ENCODE measurements around the gene FANCE. TPM values are rescaled to one million over a fixed set of nuclear protein-coding genes. Genes with fewer than 3 reads are reported as not detected.

Gene FANCE
- total RNA-seq, 1 donor from 2014 or later, result 7.8 TPM

GRCh38 chr6:35496841-35497570, 44.9 kb downstream of the FANCE start, which contains the start of gene TEAD3:
Gene TEAD3, minus strand, starts transcription at chr6:35497079.
- Mint-ChIP-seq H3K4me1 (ENCODE audit: unreplicated experiment) (peaks cover 64% of the 10 kb centered on the region), H3K27ac (ENCODE audit: unreplicated experiment) (peak within 1 kb of the TSS; percentile 93), H3K4me3 (ENCODE audit: unreplicated experiment) (peak within 1 kb of the TSS; percentile 82), H3K27me3 (ENCODE audit: unreplicated experiment) (no peaks in the 10 kb centered on the region), H3K36me3 (ENCODE audit: unreplicated experiment) (no peaks in the 10 kb centered on the region), H3K9me3 (ENCODE audit: unreplicated experiment) (no peaks in the 10 kb centered on the region)
- TF ChIP-seq CTCF (IDR thresholded peaks at IDR 0.05), result peak; percentile 23
- DNase-seq (ENCODE audit: extremely low spot score, unreplicated experiment), result peak; percentile 91

GRCh38 chr6:35497571-35498421, 45.7 kb downstream of the FANCE start:
- Mint-ChIP-seq H3K36me3 (ENCODE audit: unreplicated experiment) (no peaks in the 10 kb centered on the region), H3K4me3 (ENCODE audit: unreplicated experiment) (peak overlapping the region; percentile 79), H3K27me3 (ENCODE audit: unreplicated experiment) (no peaks in the 10 kb centered on the region), H3K27ac (ENCODE audit: unreplicated experiment) (peak overlapping the region; percentile 93), H3K4me1 (ENCODE audit: unreplicated experiment) (peaks cover 56% of the 10 kb centered on the region), H3K9me3 (ENCODE audit: unreplicated experiment) (no peaks in the 10 kb centered on the region)
- peak; percentile 90 for DNase-seq (ENCODE audit: extremely low spot score, unreplicated experiment)
- TF ChIP-seq CTCF (IDR thresholded peaks at IDR 0.05), result no peak

- no peak for DNase-seq (ENCODE audit: extremely low spot score, unreplicated experiment)
- Mint-ChIP-seq H3K4me1 (ENCODE audit: unreplicated experiment) (peaks cover 48% of the 10 kb centered on the region), H3K9me3 (ENCODE audit: unreplicated experiment) (no peaks in the 10 kb centered on the region), H3K36me3 (ENCODE audit: unreplicated experiment) (no peaks in the 10 kb centered on the region), H3K4me3 (ENCODE audit: unreplicated experiment) (peak overlapping the region; percentile 79), H3K27me3 (ENCODE audit: unreplicated experiment) (no peaks in the 10 kb centered on the region), H3K27ac (ENCODE audit: unreplicated experiment) (peak overlapping the region; percentile 93)
- TF ChIP-seq CTCF (IDR thresholded peaks at IDR 0.05), result no peak
Measured at GRCh38 chr6:35498422-35499067, 46.4 kb downstream of the FANCE start.

- H3K36me3 Mint-ChIP-seq (ENCODE audit: unreplicated experiment), result no peaks in the 10 kb centered on the region
- no peak overlapping the region for H3K27ac Mint-ChIP-seq (ENCODE audit: unreplicated experiment)
- H3K9me3 Mint-ChIP-seq (ENCODE audit: unreplicated experiment), result no peaks in the 10 kb centered on the region
- peaks cover 40% of the 10 kb centered on the region for H3K4me1 Mint-ChIP-seq (ENCODE audit: unreplicated experiment)
- TF ChIP-seq CTCF (IDR thresholded peaks at IDR 0.05), result no peak
- H3K4me3 Mint-ChIP-seq (ENCODE audit: unreplicated experiment), result no peak overlapping the region
- H3K27me3 Mint-ChIP-seq (ENCODE audit: unreplicated experiment), result no peaks in the 10 kb centered on the region
- DNase-seq (ENCODE audit: extremely low spot score, unreplicated experiment), result no peak
Measured at GRCh38 chr6:35499372-35499771, 47.2 kb downstream of the FANCE start.
